Measurements from ENCODE around the gene GPX2.

- TF ChIP-seq CTCF (IDR thresholded peaks at IDR 0.05) (no peak), EZH2 (IDR thresholded peaks at IDR 0.05) (no peak)
Observed at GRCh38 chr14:64931123-64931522, 11.4 kb downstream of the GPX2 start.
